CD4-positive, CD25-positive, alpha-beta regulatory T cell (primary cell): ENCODE measurements around the gene CD93. TPM values are rescaled to one million over a fixed set of nuclear protein-coding genes. Genes with fewer than 3 reads are reported as not detected.

Experiments used
- ATAC-seq, 2 donors: fragments of 150-1000 bp; cut with Tn5 transposase; one replicate each; pipeline ENCODE4 v1.10.0; 2021; ENCODE audit warnings: low read depth in 2 of 2, moderate number of reproducible peaks in 2 of 2, moderate library complexity in 1 of 2
- DNase-seq, 3 donors: peaks; one replicate each; pipeline versions ENCODE4 v3.0.0 to v3.0.0-alpha.2; 2012 to 2022; ENCODE audit warnings: mixed read lengths in 1 of 3
- H3K27ac ChIP-seq: one replicate; pipeline ENCODE4 v1.7.0; 2013; ENCODE audit warnings: mild to moderate bottlenecking, low read length; ENCODE audit not compliant: insufficient read depth, poor library complexity, severe bottlenecking
- H3K27me3 ChIP-seq: one replicate; pipeline ENCODE4 v1.7.0; 2013; ENCODE audit warnings: low read length; ENCODE audit not compliant: control insufficient read depth, insufficient read depth
- H3K36me3 ChIP-seq: one replicate; pipeline ENCODE4 v1.7.0; 2013; ENCODE audit warnings: mild to moderate bottlenecking, low read length, moderate library complexity; ENCODE audit not compliant: control insufficient read depth, insufficient read depth
- H3K4me1 ChIP-seq: 2 replicates; pipeline ENCODE4 v1.7.0; 2013; ENCODE audit warnings: mild to moderate bottlenecking, low read length; ENCODE audit not compliant: insufficient read depth, control insufficient read depth, poor library complexity, severe bottlenecking
- H3K4me3 ChIP-seq: one replicate; pipeline ENCODE4 v1.7.0; 2013; ENCODE audit warnings: low read depth, mild to moderate bottlenecking, low read length, moderate library complexity
- H3K9me3 ChIP-seq, 2 experiments: 1 replicate in 1 of 2; 2 replicates in 1 of 2; pipeline ENCODE4 v1.7.0; 2013; ENCODE audit warnings: low read length in 2 of 2, mild to moderate bottlenecking in 1 of 2, moderate library complexity in 1 of 2; ENCODE audit not compliant: control insufficient read depth in 2 of 2
- H3K27ac Mint-ChIP-seq, 3 donors: one replicate each; pipeline ENCODE4 v1.8.0; 2020 to 2022; ENCODE audit warnings: mild to moderate bottlenecking in 3 of 3, mixed read lengths in 3 of 3, moderate library complexity in 2 of 3
- H3K27me3 Mint-ChIP-seq: one replicate; pipeline ENCODE4 v1.8.0; 2022; ENCODE audit warnings: mild to moderate bottlenecking, mixed read lengths
- H3K36me3 Mint-ChIP-seq: one replicate; pipeline ENCODE4 v1.8.0; 2020; ENCODE audit warnings: mixed read lengths
- H3K4me1 Mint-ChIP-seq, 4 donors: one replicate each; pipeline ENCODE4 v1.8.0; 2020 to 2022; ENCODE audit warnings: mixed read lengths in 4 of 4, mild to moderate bottlenecking in 1 of 4
- H3K4me3 Mint-ChIP-seq, 4 donors: one replicate each; pipeline ENCODE4 v1.8.0; 2020 to 2022; ENCODE audit warnings: mild to moderate bottlenecking in 4 of 4, mixed read lengths in 4 of 4, moderate library complexity in 3 of 4
- H3K9me3 Mint-ChIP-seq, 7 donors: one replicate each; pipeline ENCODE4 v1.8.0; 2020 to 2022; ENCODE audit warnings: mixed read lengths in 7 of 7, mild to moderate bottlenecking in 3 of 7, moderate library complexity in 2 of 7
- polyA plus RNA-seq, 4 donors: library from polyadenylated mRNA; unstranded; fragments of 300-500 nt; fragmentation: Illumina TruSeq; gene quantifications; one replicate each; pipeline ENCODE4 v1.2.3, GENCODE V29; 2021
- total RNA-seq: library from RNA; stranded (reverse); gene quantifications from one replicate; pipeline ENCODE4 v1.2.3, GENCODE V29; 2022

Gene CD93
- total and polyA plus RNA-seq, 5 donors from 2014 or later: 0.12 to 3.3 (median 0.30) TPM

GRCh38 chr20:23090147-23090546 is 4.0 kb upstream of the CD93 start:
- Mint-ChIP-seq H3K27me3 (peaks cover 12% of the 10 kb centered on the region), H3K36me3 (no peaks in the 10 kb centered on the region), H3K9me3 (no peaks in the 10 kb centered on the region), H3K4me1 (peaks cover 0 to 15% (median 9%) of the 10 kb centered on the region in 4 donors), H3K27ac (no peak overlapping the region), H3K4me3 (no peak overlapping the region)
- ATAC-seq: no peak
- no peaks in the 10 kb centered on the region for H3K9me3 ChIP-seq
- no peaks in the 10 kb centered on the region for H3K36me3 ChIP-seq
- no peaks in the 10 kb centered on the region for H3K27me3 ChIP-seq
- DNase-seq: no peak
- H3K4me1 ChIP-seq: peaks cover 11% of the 10 kb centered on the region
- H3K27ac ChIP-seq: no peak overlapping the region
- H3K4me3 ChIP-seq: no peak overlapping the region

GRCh38 chr20:23088866-23089265 is 2.7 kb upstream of the CD93 start:
- DNase-seq: no peak
- no peak overlapping the region for H3K4me3 ChIP-seq
- Mint-ChIP-seq H3K27me3 (peaks cover 12% of the 10 kb centered on the region), H3K36me3 (no peaks in the 10 kb centered on the region), H3K4me3 (no peak overlapping the region), H3K27ac (peak overlapping the region in 1 of 3 donors; percentile 59), H3K4me1 (peaks cover 0 to 18% (median 10%) of the 10 kb centered on the region in 4 donors), H3K9me3 (no peaks in the 10 kb centered on the region)
- no peaks in the 10 kb centered on the region for H3K9me3 ChIP-seq
- no peaks in the 10 kb centered on the region for H3K36me3 ChIP-seq
- H3K27me3 ChIP-seq: no peaks in the 10 kb centered on the region
- no peak for ATAC-seq
- peaks cover 11% of the 10 kb centered on the region for H3K4me1 ChIP-seq
- no peak overlapping the region for H3K27ac ChIP-seq

GRCh38 chr20:23087587-23088251 is 1.6 kb upstream of the CD93 start:
- H3K27me3 ChIP-seq: no peaks in the 10 kb centered on the region
- DNase-seq (no peak), ATAC-seq (no peak)
- no peaks in the 10 kb centered on the region for H3K9me3 Mint-ChIP-seq
- H3K27me3 Mint-ChIP-seq: peaks cover 12% of the 10 kb centered on the region
- H3K9me3 ChIP-seq: no peaks in the 10 kb centered on the region
- no peak overlapping the region for H3K4me3 Mint-ChIP-seq
- peaks cover 0 to 27% (median 12%) of the 10 kb centered on the region in 4 donors for H3K4me1 Mint-ChIP-seq
- no peak overlapping the region for H3K4me3 ChIP-seq
- H3K27ac Mint-ChIP-seq: peak overlapping the region in 1 of 3 donors; percentile 94
- no peaks in the 10 kb centered on the region for H3K36me3 ChIP-seq
- H3K4me1 ChIP-seq: peaks cover 11% of the 10 kb centered on the region
- no peak overlapping the region for H3K27ac ChIP-seq
- no peaks in the 10 kb centered on the region for H3K36me3 Mint-ChIP-seq

- peaks cover 0 to 33% (median 14%) of the 10 kb centered on the region in 4 donors for H3K4me1 Mint-ChIP-seq
- H3K4me1 ChIP-seq: peaks cover 11% of the 10 kb centered on the region
- peak in 1 of 2 donors; percentile 15 for ATAC-seq
- no peak for DNase-seq
- peak overlapping the region in 2 of 3 donors; percentile 38 to 94 for H3K27ac Mint-ChIP-seq
- H3K36me3 ChIP-seq: no peaks in the 10 kb centered on the region
- no peaks in the 10 kb centered on the region for H3K36me3 Mint-ChIP-seq
- H3K4me3 Mint-ChIP-seq: peak overlapping the region in 2 of 4 donors; percentile 46 to 93
- H3K27me3 Mint-ChIP-seq: peaks cover 7% of the 10 kb centered on the region
- H3K9me3 Mint-ChIP-seq: no peaks in the 10 kb centered on the region
- H3K4me3 ChIP-seq: no peak overlapping the region
- no peaks in the 10 kb centered on the region for H3K27me3 ChIP-seq
- no peaks in the 10 kb centered on the region for H3K9me3 ChIP-seq
- no peak overlapping the region for H3K27ac ChIP-seq
Observed at GRCh38 chr20:23086931-23087411, 847 bp upstream of the CD93 start.

- no peak for DNase-seq
- H3K27me3 Mint-ChIP-seq: peaks cover 7% of the 10 kb centered on the region
- Histone ChIP-seq H3K27me3 (no peaks in the 10 kb centered on the region), H3K9me3 (no peaks in the 10 kb centered on the region), H3K27ac (no peak overlapping the region), H3K36me3 (no peaks in the 10 kb centered on the region), H3K4me3 (no peak overlapping the region), H3K4me1 (peaks cover 11% of the 10 kb centered on the region)
- peaks cover 0 to 37% (median 16%) of the 10 kb centered on the region in 4 donors for H3K4me1 Mint-ChIP-seq
- peak overlapping the region; percentile 36 to 93 (median 63) for H3K4me3 Mint-ChIP-seq
- no peaks in the 10 kb centered on the region for H3K9me3 Mint-ChIP-seq
- peak overlapping the region in 1 of 3 donors; percentile 73 for H3K27ac Mint-ChIP-seq
- peak in 1 of 2 donors; percentile 8 for ATAC-seq
- H3K36me3 Mint-ChIP-seq: no peaks in the 10 kb centered on the region
Observed at GRCh38 chr20:23085436-23086055, 578 bp downstream of the CD93 start.

GRCh38 chr20:23084845-23085365 is 1.2 kb downstream of the CD93 start:
- Mint-ChIP-seq H3K4me3 (peak overlapping the region in 2 of 4 donors; percentile 38 to 81), H3K4me1 (peaks cover 0 to 37% (median 16%) of the 10 kb centered on the region in 4 donors), H3K9me3 (no peaks in the 10 kb centered on the region), H3K27me3 (peaks cover 7% of the 10 kb centered on the region), H3K27ac (no peak overlapping the region), H3K36me3 (no peaks in the 10 kb centered on the region)
- Histone ChIP-seq H3K27me3 (no peaks in the 10 kb centered on the region), H3K9me3 (no peaks in the 10 kb centered on the region), H3K4me3 (no peak overlapping the region), H3K4me1 (peaks cover 11% of the 10 kb centered on the region), H3K27ac (no peak overlapping the region), H3K36me3 (no peaks in the 10 kb centered on the region)
- ATAC-seq: no peak
- DNase-seq: no peak

GRCh38 chr20:23084282-23084844 is 1.8 kb downstream of the CD93 start:
- no peak overlapping the region for H3K4me3 ChIP-seq
- peak overlapping the region in 2 of 4 donors; percentile 78 to 81 for H3K4me3 Mint-ChIP-seq
- H3K4me1 Mint-ChIP-seq: peaks cover 0 to 37% (median 16%) of the 10 kb centered on the region in 4 donors

More at GRCh38 chr20:23084282-23084844, 1.8 kb downstream of the CD93 start:
- Histone ChIP-seq H3K27ac (no peak overlapping the region), H3K4me1 (peaks cover 11% of the 10 kb centered on the region), H3K36me3 (no peaks in the 10 kb centered on the region), H3K9me3 (no peaks in the 10 kb centered on the region), H3K27me3 (no peaks in the 10 kb centered on the region)
- Mint-ChIP-seq H3K27me3 (peaks cover 7% of the 10 kb centered on the region), H3K9me3 (no peaks in the 10 kb centered on the region), H3K36me3 (no peaks in the 10 kb centered on the region), H3K27ac (no peak overlapping the region)
- no peak for ATAC-seq
- DNase-seq: no peak
